ENCODE measurements around the gene GADD45B.

DNA sequence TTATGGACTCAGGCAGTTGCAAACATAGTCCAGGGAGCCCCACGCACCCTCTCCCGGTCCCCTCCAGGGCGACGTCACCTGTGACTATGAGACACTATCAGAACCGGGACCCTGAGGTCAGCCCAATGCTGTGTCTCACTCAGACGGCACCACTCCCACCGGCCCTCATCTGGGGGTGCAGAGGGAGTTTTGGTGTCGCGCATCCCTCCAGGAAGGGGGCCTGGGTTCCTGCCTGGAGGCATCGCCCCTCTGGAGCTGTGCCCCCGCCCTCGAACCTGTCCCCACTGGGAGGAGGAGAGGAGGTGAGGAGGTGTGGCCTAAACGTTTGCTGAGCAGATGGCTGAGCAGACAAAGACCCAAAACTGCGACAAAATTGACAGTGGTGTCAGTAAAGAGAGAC is 51.2 kb downstream of the GADD45B start:
- TF ChIP-seq POLR2A (IDR thresholded peaks at IDR 0.05): no peak
- TF ChIP-seq, protein P1, sequence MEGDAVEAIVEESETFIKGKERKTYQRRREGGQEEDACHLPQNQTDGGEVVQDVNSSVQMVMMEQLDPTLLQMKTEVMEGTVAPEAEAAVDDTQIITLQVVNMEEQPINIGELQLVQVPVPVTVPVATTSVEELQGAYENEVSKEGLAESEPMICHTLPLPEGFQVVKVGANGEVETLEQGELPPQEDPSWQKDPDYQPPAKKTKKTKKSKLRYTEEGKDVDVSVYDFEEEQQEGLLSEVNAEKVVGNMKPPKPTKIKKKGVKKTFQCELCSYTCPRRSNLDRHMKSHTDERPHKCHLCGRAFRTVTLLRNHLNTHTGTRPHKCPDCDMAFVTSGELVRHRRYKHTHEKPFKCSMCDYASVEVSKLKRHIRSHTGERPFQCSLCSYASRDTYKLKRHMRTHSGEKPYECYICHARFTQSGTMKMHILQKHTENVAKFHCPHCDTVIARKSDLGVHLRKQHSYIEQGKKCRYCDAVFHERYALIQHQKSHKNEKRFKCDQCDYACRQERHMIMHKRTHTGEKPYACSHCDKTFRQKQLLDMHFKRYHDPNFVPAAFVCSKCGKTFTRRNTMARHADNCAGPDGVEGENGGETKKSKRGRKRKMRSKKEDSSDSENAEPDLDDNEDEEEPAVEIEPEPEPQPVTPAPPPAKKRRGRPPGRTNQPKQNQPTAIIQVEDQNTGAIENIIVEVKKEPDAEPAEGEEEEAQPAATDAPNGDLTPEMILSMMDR (IDR thresholded peaks at IDR 0.05): no peak
